Thoracic aorta endothelial cell (primary cell): ENCODE results near the gene ZNF469. TPM values are rescaled to one million over a fixed set of nuclear protein-coding genes. Genes with fewer than 3 reads are reported as not detected.

ENCODE experiments used
- total RNA-seq: library from RNA; depleted of rRNA; stranded (reverse); fragments of >200 nt; gene quantifications from 2 replicates; pipeline ENCODE4 v1.2.3, GENCODE V29; 2012

Gene ZNF469
- 2.1 and 2.7 TPM in 2 replicates for total RNA-seq

GRCh38 chr16:88382491-88383400 lies at the start of gene ZNF469:
TSS of gene ZNF469 (plus strand) at chr16:88382959. CDS start at chr16:88427471, 44,512 bp downstream.

Other genes with a start within 250 kb of the ZNF469 start
- gene ZFPM1, start 70.3 kb downstream of the ZNF469 start, total RNA-seq = 3.5 and 4.7 TPM in 2 replicates
- gene ZC3H18, start 187.4 kb downstream of the ZNF469 start, total RNA-seq = 22.9 and 25.0 TPM in 2 replicates